SK-N-SH (cell line): Measurements from ENCODE around the gene ERCC5.

Experiments
- ELF1 ChIP-seq: IDR thresholded peaks from 2 replicates; pipeline ENCODE4 v1.4.0; 2012
- NFIC ChIP-seq: IDR thresholded peaks from 2 replicates; pipeline ENCODE4 v1.4.0; 2012; ENCODE audit warnings: borderline replicate concordance
- SIN3A ChIP-seq: IDR thresholded peaks from 2 replicates; pipeline ENCODE4 v1.6.1; 2012; ENCODE audit warnings: low read depth, mild to moderate bottlenecking, low read length, moderate library complexity, borderline replicate concordance
- TF ChIP-seq, protein P1 (sequence below): IDR thresholded peaks from 2 replicates; pipeline ENCODE4 v1.4.0; 2012; ENCODE audit warnings: low read depth, borderline replicate concordance
- TF ChIP-seq, protein P2 (sequence below): fragments of 200-600 bp; sonication (generic); IDR thresholded peaks from 2 replicates; pipeline ENCODE4 v1.6.1; 2017; ENCODE audit warnings: antibody characterized with exemption, mild to moderate bottlenecking, moderate library complexity

DNA sequence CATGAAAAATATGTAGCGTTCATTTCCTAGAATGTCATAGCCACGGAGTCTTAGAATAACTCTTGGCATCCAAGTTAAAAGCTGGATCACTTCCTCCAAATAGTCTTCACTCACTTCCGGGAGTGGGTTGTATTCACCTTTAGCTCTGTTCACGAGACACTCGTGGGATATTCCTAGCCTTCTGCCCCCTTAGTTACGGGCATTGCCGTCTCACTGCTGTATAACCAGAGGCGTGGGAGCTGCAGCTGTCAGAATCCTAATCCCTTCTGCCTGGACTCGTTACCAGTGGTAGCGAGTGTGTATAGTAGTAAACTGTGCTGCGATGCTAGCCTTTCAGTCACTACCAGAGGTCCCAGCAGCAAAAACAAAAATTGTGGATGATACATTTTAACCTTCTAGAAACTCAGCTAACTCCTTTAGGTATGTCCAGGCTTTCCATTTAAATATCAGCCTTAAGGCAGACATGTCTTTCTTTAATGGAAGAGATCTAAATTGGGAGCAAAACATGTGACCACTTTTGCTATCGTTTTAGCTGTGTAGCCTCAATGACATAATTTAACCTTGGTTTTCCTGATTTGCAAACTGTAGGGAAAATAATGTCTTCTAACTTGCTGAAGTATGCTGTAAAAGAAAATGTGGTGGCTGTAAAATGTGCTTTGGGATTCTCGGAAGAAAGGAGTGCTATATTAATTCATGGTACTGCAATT, 34.1 kb downstream of the ERCC5 start:
- TF ChIP-seq, protein P1, sequence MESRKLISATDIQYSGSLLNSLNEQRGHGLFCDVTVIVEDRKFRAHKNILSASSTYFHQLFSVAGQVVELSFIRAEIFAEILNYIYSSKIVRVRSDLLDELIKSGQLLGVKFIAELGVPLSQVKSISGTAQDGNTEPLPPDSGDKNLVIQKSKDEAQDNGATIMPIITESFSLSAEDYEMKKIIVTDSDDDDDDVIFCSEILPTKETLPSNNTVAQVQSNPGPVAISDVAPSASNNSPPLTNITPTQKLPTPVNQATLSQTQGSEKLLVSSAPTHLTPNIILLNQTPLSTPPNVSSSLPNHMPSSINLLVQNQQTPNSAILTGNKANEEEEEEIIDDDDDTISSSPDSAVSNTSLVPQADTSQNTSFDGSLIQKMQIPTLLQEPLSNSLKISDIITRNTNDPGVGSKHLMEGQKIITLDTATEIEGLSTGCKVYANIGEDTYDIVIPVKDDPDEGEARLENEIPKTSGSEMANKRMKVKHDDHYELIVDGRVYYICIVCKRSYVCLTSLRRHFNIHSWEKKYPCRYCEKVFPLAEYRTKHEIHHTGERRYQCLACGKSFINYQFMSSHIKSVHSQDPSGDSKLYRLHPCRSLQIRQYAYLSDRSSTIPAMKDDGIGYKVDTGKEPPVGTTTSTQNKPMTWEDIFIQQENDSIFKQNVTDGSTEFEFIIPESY, result no peak
- TF ChIP-seq, protein P2, sequence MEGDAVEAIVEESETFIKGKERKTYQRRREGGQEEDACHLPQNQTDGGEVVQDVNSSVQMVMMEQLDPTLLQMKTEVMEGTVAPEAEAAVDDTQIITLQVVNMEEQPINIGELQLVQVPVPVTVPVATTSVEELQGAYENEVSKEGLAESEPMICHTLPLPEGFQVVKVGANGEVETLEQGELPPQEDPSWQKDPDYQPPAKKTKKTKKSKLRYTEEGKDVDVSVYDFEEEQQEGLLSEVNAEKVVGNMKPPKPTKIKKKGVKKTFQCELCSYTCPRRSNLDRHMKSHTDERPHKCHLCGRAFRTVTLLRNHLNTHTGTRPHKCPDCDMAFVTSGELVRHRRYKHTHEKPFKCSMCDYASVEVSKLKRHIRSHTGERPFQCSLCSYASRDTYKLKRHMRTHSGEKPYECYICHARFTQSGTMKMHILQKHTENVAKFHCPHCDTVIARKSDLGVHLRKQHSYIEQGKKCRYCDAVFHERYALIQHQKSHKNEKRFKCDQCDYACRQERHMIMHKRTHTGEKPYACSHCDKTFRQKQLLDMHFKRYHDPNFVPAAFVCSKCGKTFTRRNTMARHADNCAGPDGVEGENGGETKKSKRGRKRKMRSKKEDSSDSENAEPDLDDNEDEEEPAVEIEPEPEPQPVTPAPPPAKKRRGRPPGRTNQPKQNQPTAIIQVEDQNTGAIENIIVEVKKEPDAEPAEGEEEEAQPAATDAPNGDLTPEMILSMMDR, result no peak
- TF ChIP-seq SIN3A, result no peak
- no peak for TF ChIP-seq NFIC
- TF ChIP-seq ELF1, result no peak
